Erythroblast (primary cell): ENCODE measurements around the gene EXOSC7.

Experiments used
- GATA1 ChIP-seq: IDR thresholded peaks from 2 replicates; pipeline ENCODE4 v1.6.1; 2011; ENCODE audit warnings: low read depth, mild to moderate bottlenecking, control low read depth, low read length, moderate library complexity
- POLR2A ChIP-seq: IDR thresholded peaks from 2 replicates; pipeline ENCODE4 v1.6.1; 2011; ENCODE audit warnings: mild to moderate bottlenecking, low read length

GRCh38 chr3:45041666-45042065 lies 65.6 kb downstream of the EXOSC7 start:
- TF ChIP-seq POLR2A (no peak), GATA1 (no peak)
